Stimulated activated CD8-positive, alpha-beta memory T cell treated with anti-CD3 and anti-CD28 coated beads, Interleukin-15, amount 100 ng/mL, for 48 hours (primary cell): ENCODE results near the gene NMRK2.
"Not testable (repeated sequence)": the region's sequence is repeated elsewhere in the genome, so short reads cannot be mapped to it uniquely, and the experiment has no call there.

Source experiments
- DNase-seq, 2 donors: peaks; one replicate each; pipeline ENCODE4 v3.0.0-alpha.2; 2020; ENCODE audit warnings: low read depth in 2 of 2

Gene NMRK2, protein sequence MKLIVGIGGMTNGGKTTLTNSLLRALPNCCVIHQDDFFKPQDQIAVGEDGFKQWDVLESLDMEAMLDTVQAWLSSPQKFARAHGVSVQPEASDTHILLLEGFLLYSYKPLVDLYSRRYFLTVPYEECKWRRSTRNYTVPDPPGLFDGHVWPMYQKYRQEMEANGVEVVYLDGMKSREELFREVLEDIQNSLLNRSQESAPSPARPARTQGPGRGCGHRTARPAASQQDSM

DNA sequence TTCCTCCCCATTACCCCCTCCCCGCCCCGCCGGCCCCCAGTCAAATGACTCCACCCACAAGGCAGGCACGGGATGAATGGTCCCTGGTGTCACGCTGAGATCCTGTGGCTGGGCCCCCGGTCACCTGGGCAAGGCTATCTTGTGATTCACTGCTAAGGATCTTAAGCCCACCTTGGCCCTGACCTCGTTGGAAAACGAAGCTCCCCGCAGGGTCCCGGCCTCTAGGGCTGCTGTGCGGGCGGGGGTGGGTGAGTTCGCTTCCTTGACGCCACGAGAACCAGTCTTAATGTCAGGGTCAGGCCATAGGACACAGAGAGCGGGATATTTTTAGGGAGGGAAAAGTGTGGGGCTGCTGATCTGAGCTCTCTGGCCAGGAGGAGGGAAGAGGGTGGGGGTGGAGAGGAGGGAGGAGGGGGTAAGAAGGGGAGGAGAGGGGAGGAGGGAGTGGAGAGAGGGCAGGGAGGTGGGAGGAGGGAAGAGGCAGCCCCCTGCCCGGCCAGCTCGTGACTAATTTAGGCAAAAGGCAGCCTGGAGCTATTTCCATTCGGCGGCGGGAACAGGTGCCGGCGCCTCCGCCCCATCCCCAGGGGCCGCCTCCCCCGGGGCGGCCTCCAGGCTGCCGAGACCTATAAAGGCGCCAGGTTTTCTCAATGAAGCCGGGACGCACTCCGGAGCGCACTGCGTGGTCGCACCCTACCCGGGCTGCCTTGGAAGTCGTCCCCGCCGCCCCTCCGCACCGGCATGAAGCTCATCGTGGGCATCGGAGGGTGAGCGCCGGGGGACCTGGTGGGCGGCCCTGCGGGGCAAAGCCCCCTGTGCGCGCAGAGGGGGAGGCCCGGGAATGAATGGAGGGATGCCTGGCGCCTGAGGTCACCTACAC lies at the start of gene NMRK2:
TSS of gene NMRK2 (plus strand) at position 139 of the 880 bp plus-strand sequence. CDS start at position 742, 603 bp downstream.
- DNase-seq: no peak

DNA sequence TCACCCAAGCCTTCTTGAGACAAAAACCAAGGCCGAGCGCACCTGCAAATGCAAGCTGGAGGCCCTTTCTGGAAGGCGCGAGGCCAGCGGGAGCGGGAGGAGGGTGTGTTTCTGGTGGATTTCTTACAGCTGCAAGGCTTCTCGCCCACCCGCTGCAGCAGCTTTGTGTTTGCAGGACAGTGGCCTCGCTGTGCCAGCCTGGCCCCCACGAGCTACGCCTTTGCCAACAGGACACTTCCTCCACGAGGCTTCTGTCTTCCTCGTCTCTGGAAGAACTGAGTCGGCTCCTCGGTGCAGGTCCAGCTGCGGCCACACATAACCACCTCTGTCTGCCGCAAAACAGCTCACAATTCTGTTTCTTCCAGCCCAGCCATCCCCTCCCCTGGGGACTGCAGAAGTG lies 42.3 kb upstream of the NMRK2 start:
- no peak for DNase-seq

DNA sequence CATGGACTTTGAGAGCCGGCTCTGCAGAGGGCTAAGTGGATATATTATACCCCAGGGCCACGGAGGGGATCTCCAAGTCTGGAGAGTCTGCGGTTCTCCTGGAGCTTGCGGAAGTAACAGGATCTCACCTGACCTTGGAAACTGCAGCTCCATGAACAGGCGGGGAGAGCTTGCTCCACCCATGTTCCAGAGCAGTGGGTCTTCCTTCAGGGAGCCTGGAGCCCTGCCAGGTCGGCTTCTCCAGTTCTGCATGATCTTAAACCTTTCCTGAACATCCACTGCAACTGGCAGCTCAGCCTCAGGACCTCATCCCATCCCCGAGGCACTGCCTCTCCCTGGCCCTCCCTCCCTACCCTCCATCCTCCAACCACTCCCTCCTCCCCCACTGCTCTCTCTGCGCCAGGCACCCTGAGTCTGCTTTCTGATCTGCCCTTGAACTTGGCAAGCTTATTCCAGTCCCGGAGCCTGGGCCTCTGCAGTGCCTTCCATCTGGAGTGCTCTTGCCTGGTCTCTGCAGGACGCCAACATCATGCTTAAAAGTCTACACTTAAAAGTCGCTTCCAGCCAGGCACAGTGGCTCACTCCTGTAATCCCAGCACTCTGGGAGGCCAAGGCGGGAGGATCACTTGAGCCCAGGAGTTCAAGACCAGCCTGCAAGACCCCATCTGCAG lies 39.2 kb upstream of the NMRK2 start:
- DNase-seq: no peak

DNA sequence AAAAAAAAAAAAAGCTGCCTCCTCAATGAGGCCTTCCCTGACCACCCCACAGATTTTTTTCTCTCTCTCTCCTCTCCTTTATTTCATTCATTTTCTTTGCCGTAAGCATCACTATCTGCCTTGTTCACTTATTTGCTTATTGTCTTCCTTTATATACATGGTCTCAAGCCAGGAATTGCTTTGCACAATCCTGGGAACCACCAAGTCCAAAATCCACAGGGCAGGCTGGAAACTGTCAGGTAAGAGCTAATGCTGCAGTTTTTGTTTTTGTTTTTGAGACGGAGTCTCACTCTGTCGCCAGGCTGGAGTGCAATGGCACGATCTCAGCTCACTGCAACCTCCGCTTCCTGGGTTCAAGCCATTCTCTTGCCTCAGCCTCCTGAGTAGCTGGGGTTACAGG lies 37.9 kb upstream of the NMRK2 start:
- not testable (repeated sequence) for DNase-seq

- no peak for DNase-seq
Observed at GRCh38 chr19:3895788-3896187, 37.1 kb upstream of the NMRK2 start.

- DNase-seq: no peak
Observed at GRCh38 chr19:3897936-3898335, 34.9 kb upstream of the NMRK2 start.

- no peak for DNase-seq
Observed at GRCh38 chr19:3898426-3898825, 34.4 kb upstream of the NMRK2 start.

DNA sequence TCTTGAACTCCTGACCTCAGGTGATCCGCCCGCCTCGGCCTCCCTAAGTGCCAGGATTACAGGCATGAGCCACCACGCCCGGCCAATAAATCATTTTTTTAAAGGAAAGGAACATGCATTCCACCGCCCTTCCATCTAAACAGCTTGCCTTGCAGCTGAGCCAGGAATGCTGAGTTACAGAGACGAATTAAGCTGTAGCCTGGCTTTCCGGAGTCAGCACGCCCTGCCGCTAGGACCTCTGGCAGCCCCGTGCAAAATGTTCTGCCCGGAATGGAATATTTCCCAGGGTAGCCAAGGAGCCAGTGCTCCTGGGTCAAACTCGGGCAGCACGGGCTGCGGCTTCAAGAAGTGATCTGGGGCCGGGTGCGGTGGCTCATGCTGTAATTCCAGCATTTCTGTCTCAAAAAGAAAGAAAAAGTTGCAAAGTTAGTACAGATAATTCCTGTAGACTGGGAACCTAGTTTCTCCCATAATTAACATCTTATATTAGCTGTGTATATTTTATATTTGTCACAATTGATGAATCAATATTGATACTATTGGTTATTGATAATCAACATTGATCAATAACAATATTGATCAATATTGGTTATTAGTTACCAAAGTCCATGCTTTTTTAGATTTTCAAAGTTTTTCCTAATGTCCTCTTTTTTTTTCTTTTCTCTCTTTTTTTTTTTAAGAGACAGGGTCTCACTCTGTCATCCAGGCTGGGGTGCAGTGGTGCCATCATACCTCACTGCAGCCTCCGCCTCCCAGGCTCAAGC lies 33.2 kb upstream of the NMRK2 start:
- no peak for DNase-seq

DNA sequence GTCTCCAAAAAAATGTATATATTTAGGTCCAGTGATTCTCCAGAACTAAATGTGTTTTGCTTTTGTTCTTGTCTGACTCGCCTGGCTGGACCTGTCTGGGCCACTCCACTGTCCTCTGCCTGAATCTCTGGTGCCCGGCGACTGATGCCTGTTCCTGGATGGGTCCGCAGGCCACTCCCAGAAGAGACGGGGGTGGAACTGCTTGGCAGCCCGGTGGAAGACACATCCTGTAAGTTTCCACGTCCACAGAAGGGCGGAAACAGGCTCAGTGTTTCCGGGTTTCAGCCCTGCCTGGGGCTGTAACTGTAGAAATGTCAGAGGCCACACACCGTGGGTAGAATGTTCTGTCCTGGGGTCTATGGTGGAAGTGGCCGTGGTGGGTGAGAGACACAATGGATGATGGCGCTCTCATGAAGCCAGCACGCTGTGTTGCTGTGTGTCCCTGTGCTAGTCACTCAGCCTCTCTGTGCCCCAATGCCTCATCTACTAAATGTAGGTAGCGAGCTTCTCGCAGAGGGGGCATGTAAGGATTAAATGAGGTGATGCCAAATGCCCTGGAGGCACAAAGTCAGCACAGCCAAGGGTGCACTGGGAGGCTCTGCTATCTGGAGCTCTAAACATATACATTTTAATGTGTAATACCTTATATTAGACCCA lies 30.4 kb upstream of the NMRK2 start:
- no peak for DNase-seq

DNA sequence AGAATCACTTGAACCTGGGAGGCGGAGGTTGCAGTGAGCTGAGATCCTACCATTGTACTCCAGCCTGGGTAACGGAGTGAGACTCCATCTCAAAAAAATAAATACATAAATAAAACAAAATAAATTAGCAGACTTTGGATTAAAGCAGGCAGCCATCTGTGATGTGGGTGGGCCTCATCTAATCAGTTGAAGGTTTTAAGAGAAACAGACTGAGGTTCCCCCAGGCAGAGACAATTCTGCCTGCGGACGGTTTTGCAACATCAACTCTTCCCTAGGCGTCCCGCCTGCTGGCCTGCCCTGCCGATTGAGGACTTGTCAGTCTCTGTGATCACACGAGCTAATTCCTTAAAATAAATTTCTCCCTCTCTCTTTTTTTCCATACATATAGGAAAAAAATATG lies 28.6 kb upstream of the NMRK2 start:
- no peak for DNase-seq

DNA sequence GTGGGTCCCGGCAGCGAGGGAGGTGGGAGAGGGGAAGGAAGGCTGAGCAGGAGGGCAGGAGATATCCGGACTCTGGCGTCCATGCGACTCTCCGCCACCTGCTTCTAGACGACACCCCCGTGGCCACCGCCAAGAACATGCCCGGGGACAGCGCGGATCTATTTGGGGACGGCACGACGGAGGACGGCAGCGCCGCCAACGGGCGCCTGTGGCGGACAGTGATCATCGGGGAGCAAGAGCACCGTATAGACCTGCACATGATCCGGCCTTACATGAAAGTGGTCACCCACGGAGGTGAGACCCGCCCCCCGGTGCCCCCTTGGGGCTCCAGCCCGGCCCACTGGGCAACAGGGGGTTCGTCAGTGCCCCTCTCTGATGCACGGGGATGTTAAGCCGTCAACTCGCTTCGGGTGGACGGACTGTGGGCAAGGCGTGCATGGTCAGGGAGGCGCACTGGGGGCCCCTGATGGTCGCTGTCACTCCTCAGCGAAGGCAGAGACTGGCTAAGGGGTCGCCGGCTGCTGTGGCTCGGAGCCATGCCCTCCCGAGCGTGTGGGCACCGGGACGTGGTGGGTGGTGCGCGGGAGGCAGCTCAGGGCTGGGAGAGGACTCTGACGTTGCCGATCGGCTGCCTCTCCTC lies 25.1 kb upstream of the NMRK2 start:
- no peak for DNase-seq

GRCh38 chr19:3908266-3909054 lies 24.4 kb upstream of the NMRK2 start:
- DNase-seq: no peak

DNA sequence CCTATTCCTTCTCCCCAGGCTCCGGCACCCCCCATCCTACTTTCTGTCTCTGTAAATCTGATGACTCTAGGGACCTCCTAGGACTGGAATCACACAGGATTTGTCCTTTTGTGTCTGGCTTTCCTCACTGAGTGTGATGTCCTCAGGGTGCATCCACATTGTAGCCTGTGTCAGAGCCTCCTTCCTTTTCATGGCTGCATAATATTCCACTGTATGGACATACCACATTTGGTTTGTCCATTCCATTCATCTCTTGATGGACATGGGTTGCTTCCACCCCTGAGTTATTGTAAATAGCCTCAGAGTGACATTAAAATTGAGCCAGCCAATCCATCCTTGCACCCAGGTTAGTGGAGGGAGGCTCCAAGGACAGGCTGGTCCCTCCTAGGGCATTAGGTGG lies 22.8 kb upstream of the NMRK2 start:
- DNase-seq: no peak

- DNase-seq: no peak
Observed at GRCh38 chr19:3914199-3914598, 18.7 kb upstream of the NMRK2 start.

DNA sequence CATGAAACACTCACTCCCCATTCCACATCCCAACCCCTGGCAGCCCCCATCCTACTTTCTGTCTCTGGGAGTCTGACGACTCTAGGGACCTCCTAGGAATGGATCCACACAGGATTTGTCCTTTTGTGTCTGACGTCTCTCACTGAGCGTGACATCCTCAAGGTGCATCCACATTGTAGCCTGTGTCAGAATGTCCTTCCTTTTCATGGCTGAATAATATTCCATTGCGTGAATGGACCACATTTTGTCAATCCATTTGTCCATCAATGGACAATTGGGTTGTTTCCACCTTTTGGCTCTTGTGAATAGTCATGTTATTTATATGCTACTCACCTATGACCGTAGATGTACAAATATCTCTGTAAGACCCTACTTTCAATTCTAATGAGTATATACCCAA lies 16.8 kb upstream of the NMRK2 start:
- DNase-seq: no peak

DNA sequence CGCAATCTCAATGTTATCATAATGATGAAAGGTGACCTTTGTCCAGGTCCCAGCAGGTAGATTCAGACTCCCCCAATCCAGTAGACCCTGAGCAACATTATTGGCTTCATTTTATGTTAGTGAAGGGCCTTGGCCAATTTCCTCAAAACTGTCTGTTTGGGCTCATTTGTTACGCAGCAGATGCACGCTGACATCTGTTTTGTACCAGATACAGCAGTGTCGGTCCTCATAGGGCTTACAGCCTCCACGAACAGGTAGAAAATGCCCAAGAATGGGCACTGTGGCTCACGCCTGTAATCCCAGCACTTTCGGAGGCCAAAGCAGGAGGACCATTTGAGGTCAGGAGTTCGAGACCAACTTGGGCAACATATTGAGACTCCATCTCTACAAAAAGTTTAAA lies 13.1 kb upstream of the NMRK2 start:
- DNase-seq: no peak

DNA sequence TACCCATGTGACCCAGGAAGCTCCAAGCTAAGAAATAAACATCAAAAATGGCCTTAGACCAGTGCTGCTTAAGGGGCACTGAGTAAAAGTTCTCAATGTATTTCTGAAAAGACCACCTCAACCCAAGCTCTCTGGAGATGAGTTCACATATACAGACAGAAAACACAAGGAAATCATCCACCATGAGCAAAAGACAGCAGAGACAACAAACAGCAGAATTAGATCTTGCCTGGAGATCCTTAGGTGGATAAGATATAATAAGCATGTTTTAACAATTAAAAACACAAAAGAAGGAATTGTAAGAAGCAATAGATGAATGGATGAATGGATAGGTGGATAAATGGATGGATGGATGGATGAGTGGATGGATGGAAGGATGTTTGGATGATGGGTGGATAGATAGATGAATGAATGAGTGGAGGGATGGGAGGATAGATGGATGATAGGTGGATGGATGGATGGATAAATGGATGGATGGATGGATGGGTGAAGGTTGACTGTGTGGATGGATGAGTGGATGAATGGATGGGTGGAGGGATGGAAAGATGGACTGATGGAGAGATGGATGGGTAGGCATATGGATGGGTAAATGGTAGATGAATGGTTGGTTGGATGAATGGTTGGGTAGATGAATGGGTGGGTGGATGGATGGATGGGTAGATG lies 9.6 kb upstream of the NMRK2 start:
- no peak for DNase-seq

GRCh38 chr19:3923912-3924311 lies 9.0 kb upstream of the NMRK2 start:
- DNase-seq: no peak

DNA sequence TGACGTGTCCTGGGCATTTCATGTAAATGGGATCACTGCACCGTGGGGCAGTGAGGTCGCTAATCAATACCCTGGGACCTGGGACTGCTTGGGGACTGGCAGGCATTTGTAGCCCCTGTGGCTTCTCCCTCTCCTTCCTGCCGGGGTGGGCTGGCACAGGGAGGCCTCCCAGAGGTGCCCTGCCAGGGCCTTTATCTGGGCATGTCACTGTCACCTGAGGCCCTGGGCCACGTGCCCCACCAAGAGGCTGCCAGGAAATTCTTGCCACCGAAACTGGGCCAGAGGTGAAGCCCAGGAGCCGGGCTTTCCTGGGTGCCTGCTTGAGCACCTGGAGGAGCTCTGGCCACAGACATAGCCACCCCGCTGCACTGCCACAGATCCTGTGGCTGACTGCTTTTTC lies 1.8 kb upstream of the NMRK2 start:
- DNase-seq: no peak
